HCT116 (cell line): ENCODE measurements around the gene NAT9. TPM values are rescaled to one million over a fixed set of nuclear protein-coding genes. Genes with fewer than 3 reads are reported as not detected.

Experiments
- ATAC-seq: fragments of 200-7000 bp; cut with Tn5 transposase; 2 replicates; pipeline ENCODE4 v1.9.1; 2020; ENCODE audit warnings: mild to moderate bottlenecking, moderate library complexity
- BruUV-seq: library from RNA; stranded (reverse); fragments of 400-500 nt; replicated peaks from 2 replicates; lab custom pipeline; 2021; lab: Mats Ljungman, UMichigan
- CTCF ChIA-PET: fragments of 300-600 bp; sonication (Branson Sonifier 250); formaldehyde crosslinking; loops from one replicate; lab custom pipeline; 2021; ENCODE audit warnings: antibody characterized with exemption; lab: Charles Lee
- POLR2A ChIA-PET: fragments of 300-600, 350-600 bp; sonication (Branson Sonifier 250); formaldehyde crosslinking; loops from one replicate; lab custom pipeline; 2021; ENCODE audit warnings: antibody characterized with exemption; lab: Charles Lee
- RAD21 ChIA-PET, 2 experiments: fragments of 300-600 bp; sonication (Branson Sonifier 250); formaldehyde crosslinking; loops; one replicate each; lab custom pipeline; 2023; ENCODE audit warnings: low total read pairs in 2 of 2; ENCODE audit not compliant: uncharacterized antibody in 2 of 2, unreplicated experiment in 2 of 2, low non-redundant PET in 1 of 2; lab: Charles Lee
- DNase-seq: peaks from one replicate; pipeline ENCODE4 v3.0.0-alpha.2; 2010; ENCODE audit warnings: low read depth, low spot score
- H2AFZ ChIP-seq: fragments of 200-600 bp; shearing (Covaris generic), sonication (generic); 2 replicates; pipeline ENCODE4 v1.6.1; 2017; ENCODE audit warnings: low read depth, mixed run types, mixed read lengths, antibody characterized with exemption, low read length; ENCODE audit not compliant: poor library complexity, severe bottlenecking
- H3K27ac ChIP-seq: 2 replicates; pipeline ENCODE4 v1.5.1; 2012; ENCODE audit warnings: low read depth, low read length
- H3K27me3 ChIP-seq: fragments of 200-600 bp; sonication (generic); 2 replicates; pipeline ENCODE4 v1.6.1; 2016; ENCODE audit warnings: mixed run types, low read length, mixed read lengths; ENCODE audit not compliant: insufficient read depth
- H3K36me3 ChIP-seq, 2 experiments: fragments of 200-500 bp in 1 of 2; fragments of 200-600 bp in 1 of 2; sonication (Bioruptor generic) in 1 of 2; sonication (generic) in 1 of 2; 2 replicates each; pipeline versions ENCODE4 v1.5.1 to v1.6.1; 2014 to 2016; ENCODE audit warnings: low read length in 2 of 2, inconsistent platforms in 1 of 2, mixed read lengths in 1 of 2, mixed run types in 1 of 2; ENCODE audit not compliant: insufficient read depth in 2 of 2, control insufficient read depth in 1 of 2
- H3K4me1 ChIP-seq, 2 experiments: fragments of 200-600 bp in 1 of 2; sonication (generic) in 1 of 2; 2 replicates each; pipeline versions ENCODE4 v1.5.1 to v1.6.1; 2012 to 2017; ENCODE audit warnings: low read length in 2 of 2, inconsistent platforms in 1 of 2, mild to moderate bottlenecking in 1 of 2, mixed read lengths in 1 of 2, mixed run types in 1 of 2, moderate library complexity in 1 of 2; ENCODE audit not compliant: insufficient read depth in 2 of 2, control insufficient read depth in 1 of 2
- H3K4me2 ChIP-seq: fragments of 200-600 bp; sonication (generic); 2 replicates; pipeline ENCODE4 v1.6.1; 2017; ENCODE audit warnings: mixed run types, low read length, mixed read lengths
- H3K4me3 ChIP-seq, 2 experiments: fragments of 200-600 bp in 1 of 2; sonication (generic) in 1 of 2; replicated peaks in 1 of 2; 2 replicates each; pipeline ENCODE4 v1.5.1; 2011 to 2016; ENCODE audit warnings: low read length in 2 of 2, control low read depth in 1 of 2, low read depth in 1 of 2, mild to moderate bottlenecking in 1 of 2, mixed read lengths in 1 of 2, mixed run types in 1 of 2
- H3K79me2 ChIP-seq: fragments of 200-600 bp; sonication (generic); 2 replicates; pipeline ENCODE4 v1.6.1; 2017; ENCODE audit warnings: mild to moderate bottlenecking, mixed run types, low read length, moderate library complexity, mixed read lengths; ENCODE audit not compliant: insufficient read depth
- H3K9ac ChIP-seq: fragments of 200-600 bp; sonication (generic); 2 replicates; pipeline ENCODE4 v1.6.1; 2016; ENCODE audit warnings: low read length, mixed read lengths
- H3K9me2 ChIP-seq: fragments of 200-600 bp; sonication (generic), shearing (Covaris generic); 2 replicates; pipeline ENCODE4 v1.6.1; 2017; ENCODE audit warnings: mixed run types, mild to moderate bottlenecking, moderate library complexity; ENCODE audit not compliant: insufficient read depth
- H3K9me3 ChIP-seq, 2 experiments: fragments of 200-500 bp in 1 of 2; fragments of 200-600 bp in 1 of 2; sonication (Bioruptor generic) in 1 of 2; sonication (generic) in 1 of 2; 2 replicates each; pipeline ENCODE4 v1.6.1; 2014 to 2017; ENCODE audit warnings: low read length in 2 of 2, mixed read lengths in 2 of 2, inconsistent platforms in 1 of 2, low read depth in 1 of 2, mild to moderate bottlenecking in 1 of 2, mixed run types in 1 of 2, moderate library complexity in 1 of 2; ENCODE audit not compliant: control insufficient read depth in 1 of 2, insufficient read depth in 1 of 2
- H4K20me1 ChIP-seq: fragments of 200-600 bp; sonication (generic), shearing (Covaris generic); 2 replicates; pipeline ENCODE4 v1.6.1; 2017; ENCODE audit warnings: mixed run types, mild to moderate bottlenecking, moderate library complexity; ENCODE audit not compliant: insufficient read depth
- ATF3 ChIP-seq: IDR thresholded peaks from 2 replicates; pipeline ENCODE4 v1.6.1; 2012
- CEBPB ChIP-seq: IDR thresholded peaks from 2 replicates; pipeline ENCODE4 v1.6.1; 2012; ENCODE audit warnings: low read depth
- CTCF ChIP-seq, 3 experiments: fragments of 200-600 bp in 1 of 3; sonication (generic) in 1 of 3; IDR thresholded peaks in 2 of 3; conservative IDR thresholded peaks in 1 of 3; 2 replicates each; pipeline ENCODE4 v1.5.1; 2012 to 2017; ENCODE audit warnings: low read depth in 2 of 3, low read length in 2 of 3, antibody characterized with exemption in 1 of 3, borderline replicate concordance in 1 of 3, control low read depth in 1 of 3, mild to moderate bottlenecking in 1 of 3, mixed read lengths in 1 of 3, mixed run types in 1 of 3, moderate library complexity in 1 of 3; ENCODE audit not compliant: insufficient read depth in 1 of 3
- EGR1 ChIP-seq: IDR thresholded peaks from 2 replicates; pipeline ENCODE4 v1.6.1; 2012; ENCODE audit warnings: low read depth
- ELF1 ChIP-seq: IDR thresholded peaks from 2 replicates; pipeline ENCODE4 v1.6.1; 2012; ENCODE audit warnings: low read depth, borderline replicate concordance
- EZH2phosphoT487 ChIP-seq: fragments of 200-600 bp; IDR thresholded peaks from 2 replicates; pipeline ENCODE4 v1.6.1; 2018; ENCODE audit warnings: antibody characterized with exemption, borderline replicate concordance
- POLR2A ChIP-seq: IDR thresholded peaks from 2 replicates; pipeline ENCODE4 v1.7.0; 2011; ENCODE audit warnings: borderline replicate concordance; ENCODE audit not compliant: insufficient read depth, insufficient read length; ENCODE audit errors: extremely low read depth
- POLR2AphosphoS5 ChIP-seq: IDR thresholded peaks from 2 replicates; pipeline ENCODE4 v1.6.1; 2011; ENCODE audit warnings: mild to moderate bottlenecking, low read depth, low read length, moderate library complexity
- RAD21 ChIP-seq: IDR thresholded peaks from 2 replicates; pipeline ENCODE4 v1.6.1; 2012; ENCODE audit warnings: low read depth, mild to moderate bottlenecking
- SIN3A ChIP-seq: IDR thresholded peaks from 2 replicates; pipeline ENCODE4 v1.6.1; 2012; ENCODE audit warnings: low read depth
- TCF7L2 ChIP-seq: IDR thresholded peaks from 2 replicates; pipeline ENCODE4 v1.7.0; 2011; ENCODE audit warnings: borderline replicate concordance, inconsistent platforms; ENCODE audit not compliant: insufficient read depth, insufficient read length; ENCODE audit errors: extremely low read depth
- ZBTB33 ChIP-seq: IDR thresholded peaks from 2 replicates; pipeline ENCODE4 v1.6.1; 2011; ENCODE audit warnings: mild to moderate bottlenecking, low read length, moderate library complexity; ENCODE audit not compliant: insufficient replicate concordance; ENCODE audit errors: extremely low read depth
- ZFX ChIP-seq: fragments of 450-650 bp; IDR thresholded peaks from 2 replicates; pipeline ENCODE4 v1.6.1; 2017
- intact Hi-C: fragments of 100-400 bp; cut with micrococcal nuclease; formaldehyde crosslinking; loops from 2 replicates; pipeline ENCODE4 v1.10.0; 2022
- total RNA-seq: library from RNA; stranded (reverse); gene quantifications from one replicate; pipeline ENCODE4 v1.2.1, GENCODE V29; 2021; ENCODE audit not compliant: unreplicated experiment

The NAT9 gene
- total RNA-seq, 1 experiment from 2014 or later = 88.7 TPM

GRCh38 chr17:74757931-74758847, 18.0 kb downstream of the NAT9 start:
- no peaks in the 10 kb centered on the region for H3K27me3 ChIP-seq
- no peaks in the 10 kb centered on the region for H3K9me3 ChIP-seq
- H3K4me2 ChIP-seq = peak overlapping the region; percentile 85
- intact Hi-C loops = no loop called here
- CTCF ChIA-PET = interaction anchor here (0.6 to 4.1 kb wide), 6 partner anchors 13 to 450 kb away, joined by 3 to 20 read pairs (median 4); no protein-coding TSS in a partner anchor
- H3K9ac ChIP-seq = peak overlapping the region; percentile 32
- no peaks in the 10 kb centered on the region for H3K36me3 ChIP-seq
- peak overlapping the region; percentile 29 to 50 for H3K4me3 ChIP-seq
- POLR2A ChIA-PET = interaction anchor here (1.0 to 3.9 kb wide), 7 partner anchors 9 to 115 kb away, joined by 3 to 18 read pairs (median 4); partner anchors contain the start of gene FDXR
- no peak for DNase-seq
- no peak overlapping the region for H2AFZ ChIP-seq
- no peaks in the 10 kb centered on the region for H3K9me2 ChIP-seq
- H3K4me1 ChIP-seq = peaks cover 48 to 50% of the 10 kb centered on the region in 2 experiments
- peak overlapping the region; percentile 63 for H3K27ac ChIP-seq
- H4K20me1 ChIP-seq = no peaks in the 10 kb centered on the region; the same call in 1 of the 2 replicates
- RAD21 ChIA-PET = interaction anchor here (1.2 to 1.3 kb wide), 2 partner anchors 12 to 13 kb away, joined by 3 to 4 read pairs; no protein-coding TSS in a partner anchor
- peaks cover 77% of the 10 kb centered on the region for H3K79me2 ChIP-seq
- TF ChIP-seq POLR2AphosphoS5 = peak; percentile 41; the same call in 1 of the 2 replicates
- no peak for TF ChIP-seq EZH2phosphoT487
- peak; percentile 100 for TF ChIP-seq EGR1
- TF ChIP-seq, all 23 proteins: peak for 2
- BruUV-seq = no TSS peak
- peak; percentile 71 for ATAC-seq

GRCh38 chr17:74757502-74757901, 18.6 kb downstream of the NAT9 start:
- H3K9ac ChIP-seq = peak overlapping the region; percentile 32
- ATAC-seq = peak; percentile 5
- H3K4me2 ChIP-seq = peak overlapping the region; percentile 85
- no peaks in the 10 kb centered on the region for H3K9me2 ChIP-seq
- H3K27ac ChIP-seq = peak overlapping the region; percentile 63
- H3K27me3 ChIP-seq = no peaks in the 10 kb centered on the region
- ChIA-PET RAD21 (interaction anchor here (1.2 to 1.3 kb wide), 2 partner anchors 12 kb away, joined by 3 to 4 read pairs; no protein-coding TSS in a partner anchor), POLR2A (interaction anchor here (1.0 to 3.9 kb wide), 5 partner anchors 8 to 115 kb away, joined by 3 to 18 read pairs (median 4); partner anchors contain the start of gene FDXR), CTCF (interaction anchor here (1.2 to 4.1 kb wide), 3 partner anchors 13 to 100 kb away, joined by 3 to 20 read pairs (median 9); no protein-coding TSS in a partner anchor)
- no TSS peak for BruUV-seq
- H4K20me1 ChIP-seq = no peaks in the 10 kb centered on the region; the same call in 1 of the 2 replicates
- intact Hi-C loops = no loop called here
- peaks cover 55 to 57% of the 10 kb centered on the region in 2 experiments for H3K4me1 ChIP-seq
- DNase-seq = no peak
- H3K4me3 ChIP-seq = peak overlapping the region in 1 of 2 experiments; percentile 50; a peak in 3 of 4 replicates
- no peaks in the 10 kb centered on the region for H3K9me3 ChIP-seq
- peaks cover 84% of the 10 kb centered on the region for H3K79me2 ChIP-seq
- H2AFZ ChIP-seq = no peak overlapping the region
- H3K36me3 ChIP-seq = no peaks in the 10 kb centered on the region
- no peak for TF ChIP-seq RAD21
- no peak for TF ChIP-seq SIN3A
- TF ChIP-seq ATF3 = no peak
- no peak for TF ChIP-seq CEBPB
- no peak for TF ChIP-seq EGR1
- TF ChIP-seq ELF1 = no peak
- TF ChIP-seq ZBTB33 = no peak
- no peak for TF ChIP-seq TCF7L2
- no peak for TF ChIP-seq POLR2A
- TF ChIP-seq CTCF (IDR thresholded peaks at IDR 0.05 in 2 of 3, conservative IDR thresholded peaks at IDR 0.05 in 1 of 3; ENCODE audit: borderline replicate concordance in 1 of 3, insufficient read depth in 1 of 3, low read depth in 2 of 3, low read length in 2 of 3) = no peak
- TF ChIP-seq ZFX = no peak
